Stimulated activated effector memory CD8-positive, alpha-beta T cell treated with anti-CD3 and anti-CD28 coated beads, Interleukin-12 subunit alpha, Interleukin-12 subunit beta, amount 100 ng/mL, for 72 hours (primary cell): Measurements from ENCODE around the gene STRBP.
A peak's percentile ranks its signal among the peaks of the same experiment; 100 is the strongest.
"Not testable (repeated sequence)": the region's sequence is repeated elsewhere in the genome, so short reads cannot be mapped to it uniquely, and the experiment has no call there.

ENCODE experiments used
- ATAC-seq: fragments of 150-1000 bp; cut with Tn5 transposase; 2 replicates; pipeline ENCODE4 v1.10.0; 2021
- DNase-seq, 2 donors: peaks; one replicate each; pipeline ENCODE4 v3.0.0; 2021 to 2022; ENCODE audit warnings: low spot score in 2 of 2
- H3K27ac Mint-ChIP-seq: one replicate; pipeline ENCODE4 v1.8.0; 2022; ENCODE audit warnings: mild to moderate bottlenecking, mixed read lengths
- H3K36me3 Mint-ChIP-seq: one replicate; pipeline ENCODE4 v1.8.0; 2022; ENCODE audit warnings: mild to moderate bottlenecking, mixed read lengths
- H3K4me1 Mint-ChIP-seq: one replicate; pipeline ENCODE4 v1.8.0; 2022; ENCODE audit warnings: mixed read lengths
- H3K4me3 Mint-ChIP-seq: one replicate; pipeline ENCODE4 v1.8.0; 2022; ENCODE audit warnings: mild to moderate bottlenecking, mixed read lengths
- H3K9me3 Mint-ChIP-seq: one replicate; pipeline ENCODE4 v1.8.0; 2022; ENCODE audit warnings: mixed read lengths

The STRBP gene

GRCh38 chr9:123206065-123206464 lies 62.3 kb downstream of the STRBP start:
- DNase-seq (no peak), ATAC-seq (no peak)
- Mint-ChIP-seq H3K27ac (no peak overlapping the region), H3K4me3 (no peak overlapping the region), H3K9me3 (no peaks in the 10 kb centered on the region), H3K4me1 (no peaks in the 10 kb centered on the region), H3K36me3 (no peaks in the 10 kb centered on the region)

GRCh38 chr9:123201083-123201482 lies 67.3 kb downstream of the STRBP start:
- Mint-ChIP-seq H3K4me1 (no peaks in the 10 kb centered on the region), H3K36me3 (no peaks in the 10 kb centered on the region), H3K27ac (no peak overlapping the region), H3K4me3 (no peak overlapping the region), H3K9me3 (no peaks in the 10 kb centered on the region)
- no peak for DNase-seq
- no peak for ATAC-seq

GRCh38 chr9:123200469-123200868 lies 67.9 kb downstream of the STRBP start:
- not testable (repeated sequence) for H3K27ac Mint-ChIP-seq, H3K36me3 Mint-ChIP-seq, DNase-seq, ATAC-seq, H3K9me3 Mint-ChIP-seq, H3K4me3 Mint-ChIP-seq, H3K4me1 Mint-ChIP-seq

- Mint-ChIP-seq H3K9me3 (no peaks in the 10 kb centered on the region), H3K27ac (no peak overlapping the region), H3K36me3 (no peaks in the 10 kb centered on the region), H3K4me3 (no peak overlapping the region), H3K4me1 (no peaks in the 10 kb centered on the region)
- DNase-seq: no peak
- no peak for ATAC-seq
Measured at GRCh38 chr9:123196124-123196523, 72.3 kb downstream of the STRBP start.

- Mint-ChIP-seq H3K9me3 (no peaks in the 10 kb centered on the region), H3K4me1 (no peaks in the 10 kb centered on the region)
- ATAC-seq: no peak
Measured at GRCh38 chr9:123194023-123194422, 74.4 kb downstream of the STRBP start.

GRCh38 chr9:123191680-123192079 lies 76.7 kb downstream of the STRBP start:
- Mint-ChIP-seq H3K4me3 (no peak overlapping the region), H3K9me3 (no peaks in the 10 kb centered on the region), H3K36me3 (no peaks in the 10 kb centered on the region), H3K4me1 (no peaks in the 10 kb centered on the region), H3K27ac (no peak overlapping the region)
- no peak for ATAC-seq
- DNase-seq: no peak

More at GRCh38 chr9:123194023-123194422, 74.4 kb downstream of the STRBP start:
- Mint-ChIP-seq H3K36me3 (no peaks in the 10 kb centered on the region), H3K4me3 (no peak overlapping the region), H3K27ac (no peak overlapping the region)
- DNase-seq: no peak

GRCh38 chr9:123191260-123191659 lies 77.1 kb downstream of the STRBP start:
- H3K4me1 Mint-ChIP-seq: no peaks in the 10 kb centered on the region
- H3K36me3 Mint-ChIP-seq: no peaks in the 10 kb centered on the region
- no peak overlapping the region for H3K4me3 Mint-ChIP-seq
- no peaks in the 10 kb centered on the region for H3K9me3 Mint-ChIP-seq
- ATAC-seq: no peak
- no peak overlapping the region for H3K27ac Mint-ChIP-seq
- no peak for DNase-seq

- no peak for DNase-seq
- Mint-ChIP-seq H3K27ac (no peak overlapping the region), H3K4me1 (no peaks in the 10 kb centered on the region), H3K4me3 (no peak overlapping the region), H3K36me3 (peaks cover 6% of the 10 kb centered on the region), H3K9me3 (no peaks in the 10 kb centered on the region)
- no peak for ATAC-seq
Measured at GRCh38 chr9:123187131-123187530, 81.3 kb downstream of the STRBP start.

GRCh38 chr9:123186029-123186428 lies 82.4 kb downstream of the STRBP start:
- H3K4me3 Mint-ChIP-seq, H3K9me3 Mint-ChIP-seq, H3K4me1 Mint-ChIP-seq, DNase-seq, H3K36me3 Mint-ChIP-seq, ATAC-seq: not testable (repeated sequence)
- H3K27ac Mint-ChIP-seq: peak overlapping the region; percentile 6

GRCh38 chr9:123176949-123177348 lies 91.4 kb downstream of the STRBP start:
- ATAC-seq (no peak), DNase-seq (no peak)
- H3K4me1 Mint-ChIP-seq: peaks cover 15% of the 10 kb centered on the region
- no peaks in the 10 kb centered on the region for H3K9me3 Mint-ChIP-seq
- H3K27ac Mint-ChIP-seq: no peak overlapping the region
- peaks cover 10% of the 10 kb centered on the region for H3K36me3 Mint-ChIP-seq
- H3K4me3 Mint-ChIP-seq: no peak overlapping the region

GRCh38 chr9:123175854-123176629 lies 92.3 kb downstream of the STRBP start:
- Mint-ChIP-seq H3K4me3 (no peak overlapping the region), H3K4me1 (peaks cover 15% of the 10 kb centered on the region), H3K27ac (no peak overlapping the region), H3K36me3 (peaks cover 10% of the 10 kb centered on the region), H3K9me3 (no peaks in the 10 kb centered on the region)
- DNase-seq (no peak), ATAC-seq (no peak)

- H3K4me1 Mint-ChIP-seq: peaks cover 15% of the 10 kb centered on the region
- H3K9me3 Mint-ChIP-seq: no peaks in the 10 kb centered on the region
- H3K4me3 Mint-ChIP-seq: no peak overlapping the region
- H3K36me3 Mint-ChIP-seq: peaks cover 10% of the 10 kb centered on the region
- H3K27ac Mint-ChIP-seq: no peak overlapping the region
- DNase-seq: no peak
- no peak for ATAC-seq
Measured at GRCh38 chr9:123174887-123175518, 93.4 kb downstream of the STRBP start.

GRCh38 chr9:123174079-123174478 lies 94.3 kb downstream of the STRBP start:
- ATAC-seq: no peak
- peaks cover 15% of the 10 kb centered on the region for H3K4me1 Mint-ChIP-seq
- peaks cover 10% of the 10 kb centered on the region for H3K36me3 Mint-ChIP-seq
- no peak overlapping the region for H3K27ac Mint-ChIP-seq
- H3K4me3 Mint-ChIP-seq: no peak overlapping the region
- no peak for DNase-seq
- H3K9me3 Mint-ChIP-seq: no peaks in the 10 kb centered on the region

- Mint-ChIP-seq H3K4me3 (no peak overlapping the region), H3K9me3 (no peaks in the 10 kb centered on the region), H3K4me1 (peaks cover under 1% of the 10 kb centered on the region), H3K27ac (no peak overlapping the region), H3K36me3 (peaks cover 10% of the 10 kb centered on the region)
- DNase-seq (no peak), ATAC-seq (no peak)
Measured at GRCh38 chr9:123169926-123170325, 98.5 kb downstream of the STRBP start.

GRCh38 chr9:123168586-123168985 lies 99.8 kb downstream of the STRBP start:
- Mint-ChIP-seq H3K4me3 (no peak overlapping the region), H3K27ac (no peak overlapping the region), H3K9me3 (no peaks in the 10 kb centered on the region), H3K4me1 (no peaks in the 10 kb centered on the region), H3K36me3 (peaks cover 10% of the 10 kb centered on the region)
- ATAC-seq (no peak), DNase-seq (no peak)

- DNase-seq (no peak), ATAC-seq (no peak)
- H3K4me1 Mint-ChIP-seq: no peaks in the 10 kb centered on the region
- H3K9me3 Mint-ChIP-seq: no peaks in the 10 kb centered on the region
- no peak overlapping the region for H3K27ac Mint-ChIP-seq
- H3K36me3 Mint-ChIP-seq: no peaks in the 10 kb centered on the region
- H3K4me3 Mint-ChIP-seq: no peak overlapping the region
Measured at GRCh38 chr9:123167474-123167873, 100.9 kb downstream of the STRBP start.
